ENCODE data around the gene GMPR2.

Gene GMPR2

DNA sequence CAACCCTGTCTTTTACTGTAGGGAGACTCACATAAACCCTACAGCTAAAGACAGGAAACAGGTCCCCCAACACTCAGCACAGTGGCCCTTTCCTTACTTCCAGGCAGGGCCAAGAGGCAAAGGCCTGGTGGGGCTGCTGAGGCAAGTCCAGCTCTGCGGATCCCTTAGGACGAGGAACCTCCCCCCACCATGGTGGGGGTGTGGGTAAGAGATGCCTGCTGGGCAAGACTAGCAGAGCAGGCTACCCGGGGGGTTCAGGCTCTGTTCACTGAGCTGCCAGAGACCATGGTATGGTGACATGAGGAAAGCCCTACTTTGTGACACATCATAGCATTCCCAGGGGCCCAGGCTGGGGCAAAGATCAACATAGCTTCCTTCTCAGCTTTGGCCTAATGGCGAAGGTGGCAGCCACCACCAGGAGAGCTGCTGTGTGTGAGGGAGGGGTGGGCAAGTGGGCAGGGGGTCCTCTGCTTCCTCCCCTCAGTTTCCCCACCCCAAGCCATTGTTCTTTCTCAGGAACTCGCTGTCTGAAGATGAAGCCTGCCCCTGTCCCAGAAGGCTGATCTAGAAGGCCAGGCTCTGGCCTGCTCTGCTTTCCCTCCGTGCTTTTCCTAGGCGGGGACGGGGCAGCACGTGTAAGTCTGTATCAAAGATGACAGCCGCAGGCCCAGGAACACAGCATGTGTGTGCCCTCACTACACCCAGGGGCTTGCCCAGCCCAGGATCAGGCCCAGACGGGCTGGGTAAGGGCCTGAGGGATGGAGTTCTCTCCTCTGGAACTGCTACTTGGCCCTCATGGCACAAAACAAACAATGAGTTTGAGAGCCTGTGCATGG, 19.8 kb downstream of the GMPR2 start:
- no peak for DNase-seq (ENCODE audit: low read depth)

- no peak for DNase-seq (ENCODE audit: low read depth)
Observed at GRCh38 chr14:24253936-24254335, 21.2 kb downstream of the GMPR2 start.

- DNase-seq (ENCODE audit: low read depth) = no peak
Observed at GRCh38 chr14:24254630-24255392, 22.1 kb downstream of the GMPR2 start.

DNA sequence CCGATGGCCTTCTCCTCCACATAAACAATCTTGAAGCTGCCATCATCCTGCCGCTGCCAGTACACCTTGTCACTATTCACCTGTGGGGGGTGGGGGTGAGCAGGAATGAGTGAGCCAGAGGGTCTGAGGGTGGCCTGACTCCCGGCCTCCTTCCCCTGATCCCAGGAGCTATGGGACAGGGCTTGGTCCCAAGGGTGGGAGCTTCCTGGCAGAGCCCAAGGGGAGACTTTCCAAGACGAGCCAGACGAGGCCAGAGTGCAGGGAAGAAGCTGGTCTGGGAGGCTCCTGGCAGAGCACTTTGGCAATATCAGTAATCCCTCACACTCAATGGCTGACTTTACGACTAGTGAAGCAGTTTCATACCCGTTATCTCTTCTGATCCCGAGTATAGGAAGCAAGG, 22.7 kb downstream of the GMPR2 start:
- DNase-seq (ENCODE audit: low read depth) = no peak

GRCh38 chr14:24255931-24256711, 23.4 kb downstream of the GMPR2 start:
- DNase-seq (ENCODE audit: low read depth) = no peak

- no peak for DNase-seq (ENCODE audit: low read depth)
Observed at GRCh38 chr14:24256960-24257359, 24.2 kb downstream of the GMPR2 start.

GRCh38 chr14:24258119-24258518, 25.4 kb downstream of the GMPR2 start:
- no peak for DNase-seq (ENCODE audit: low read depth)

- DNase-seq (ENCODE audit: low read depth) = no peak
Observed at GRCh38 chr14:24258548-24259265, 26.0 kb downstream of the GMPR2 start.

GRCh38 chr14:24259282-24260025, 26.7 kb downstream of the GMPR2 start:
- no peak for DNase-seq (ENCODE audit: low read depth)

DNA sequence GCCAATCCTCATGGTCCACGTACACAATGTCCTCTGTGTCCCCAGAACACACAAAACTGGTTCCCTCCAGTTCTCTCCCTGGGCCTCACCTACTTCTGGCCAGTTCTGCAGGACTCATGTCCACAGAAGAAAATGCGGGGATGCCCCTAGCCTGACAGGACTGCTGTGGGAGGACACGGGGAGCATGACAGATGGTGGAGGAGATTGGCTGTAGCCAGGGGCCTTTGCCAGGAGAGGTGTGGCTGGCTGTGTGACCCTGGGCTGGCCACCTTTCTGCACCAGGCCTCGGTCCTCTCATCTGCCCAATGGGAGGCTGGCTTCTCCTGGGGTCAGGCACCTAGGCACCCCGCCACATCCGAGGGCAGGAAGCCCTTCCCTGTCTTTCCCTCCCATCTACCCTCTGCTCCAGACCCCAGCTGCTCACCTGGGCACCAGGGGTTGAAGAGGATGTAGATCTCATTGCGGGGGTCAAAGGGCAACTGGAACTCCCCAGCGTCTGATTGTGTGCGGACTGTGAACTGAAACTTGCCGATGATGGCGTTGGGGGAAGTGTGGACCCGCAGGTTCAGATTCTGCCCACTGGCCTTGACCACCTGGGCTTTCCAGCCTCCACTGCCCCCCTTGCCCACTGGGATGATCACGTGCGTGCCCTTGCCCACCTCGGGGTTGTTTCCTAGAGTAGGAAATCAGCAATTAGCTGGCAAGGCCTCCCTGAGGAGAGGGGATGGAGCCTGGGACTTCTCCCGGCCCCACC, 27.5 kb downstream of the GMPR2 start:
- no peak for DNase-seq (ENCODE audit: low read depth)

DNA sequence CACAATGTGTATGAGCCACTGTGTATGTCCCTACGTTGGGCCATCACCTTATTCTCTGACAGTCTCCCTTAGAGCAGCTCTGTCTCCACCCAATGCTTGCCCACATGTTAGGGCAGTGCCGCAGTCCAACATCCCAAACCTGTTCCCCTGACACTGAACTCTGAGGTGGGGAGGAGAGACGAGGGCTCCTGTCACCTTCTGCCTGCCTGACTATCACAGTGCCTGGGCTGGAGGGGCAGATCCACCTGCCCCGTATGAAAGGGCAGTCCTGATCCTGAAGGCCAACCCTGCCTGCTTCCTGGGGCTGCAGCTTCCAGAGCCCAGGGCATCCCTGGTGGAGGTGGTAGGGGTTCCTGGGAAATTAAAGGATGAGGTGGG, 28.0 kb downstream of the GMPR2 start:
- DNase-seq (ENCODE audit: low read depth) = no peak

DNA sequence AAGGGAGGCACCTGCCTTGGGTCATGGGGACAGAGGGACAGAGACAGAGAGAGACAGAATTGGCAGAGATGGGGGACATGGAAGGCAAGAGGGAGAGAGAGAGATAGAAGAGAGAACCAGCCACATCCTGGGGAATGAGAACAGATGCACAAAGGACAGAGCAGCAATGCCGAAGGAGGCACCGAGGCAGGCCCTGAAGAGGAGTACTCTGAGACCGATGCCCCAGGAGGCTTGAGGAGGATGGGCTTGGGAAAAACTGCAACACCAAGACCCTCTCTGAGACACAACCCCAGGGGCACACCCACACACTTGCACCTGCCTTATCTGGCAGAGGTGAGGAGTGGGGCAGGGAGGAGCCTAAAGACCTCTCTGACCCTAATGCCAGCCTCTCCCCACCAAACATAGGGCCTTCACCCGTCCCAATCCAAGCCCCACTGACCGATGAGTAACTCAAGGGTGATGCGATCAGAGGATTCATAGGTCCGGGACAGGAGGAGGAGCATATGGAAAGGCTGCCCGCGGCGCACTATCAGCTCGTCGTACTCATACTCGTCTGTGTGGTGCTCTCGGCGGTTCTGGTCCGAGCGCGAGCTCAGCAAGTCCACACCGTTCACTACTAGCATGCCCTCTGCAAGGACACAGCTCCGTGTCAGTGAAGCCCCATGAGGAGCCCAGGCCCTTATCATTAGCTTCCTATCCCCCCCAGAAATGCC, 28.7 kb downstream of the GMPR2 start:
- DNase-seq (ENCODE audit: low read depth) = no peak

DNA sequence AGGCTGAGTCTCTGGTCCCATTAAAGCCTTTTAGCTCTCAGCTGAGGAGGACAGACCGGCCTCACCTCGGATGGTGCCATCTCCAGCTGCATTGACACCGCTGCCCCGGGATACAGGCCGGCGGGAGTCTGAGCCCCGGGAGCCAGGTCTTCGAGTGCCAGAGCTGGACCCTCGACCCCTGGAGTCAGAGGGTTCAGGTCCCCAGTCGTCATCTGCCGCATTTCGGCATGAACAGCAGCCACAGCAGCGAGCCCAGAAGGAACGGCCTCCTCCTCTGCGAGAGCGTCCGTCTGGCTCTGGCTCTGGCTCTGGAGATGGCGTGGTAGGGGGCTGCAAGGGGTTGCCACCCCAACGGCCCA, 29.2 kb downstream of the GMPR2 start:
- DNase-seq (ENCODE audit: low read depth) = no peak

DNA sequence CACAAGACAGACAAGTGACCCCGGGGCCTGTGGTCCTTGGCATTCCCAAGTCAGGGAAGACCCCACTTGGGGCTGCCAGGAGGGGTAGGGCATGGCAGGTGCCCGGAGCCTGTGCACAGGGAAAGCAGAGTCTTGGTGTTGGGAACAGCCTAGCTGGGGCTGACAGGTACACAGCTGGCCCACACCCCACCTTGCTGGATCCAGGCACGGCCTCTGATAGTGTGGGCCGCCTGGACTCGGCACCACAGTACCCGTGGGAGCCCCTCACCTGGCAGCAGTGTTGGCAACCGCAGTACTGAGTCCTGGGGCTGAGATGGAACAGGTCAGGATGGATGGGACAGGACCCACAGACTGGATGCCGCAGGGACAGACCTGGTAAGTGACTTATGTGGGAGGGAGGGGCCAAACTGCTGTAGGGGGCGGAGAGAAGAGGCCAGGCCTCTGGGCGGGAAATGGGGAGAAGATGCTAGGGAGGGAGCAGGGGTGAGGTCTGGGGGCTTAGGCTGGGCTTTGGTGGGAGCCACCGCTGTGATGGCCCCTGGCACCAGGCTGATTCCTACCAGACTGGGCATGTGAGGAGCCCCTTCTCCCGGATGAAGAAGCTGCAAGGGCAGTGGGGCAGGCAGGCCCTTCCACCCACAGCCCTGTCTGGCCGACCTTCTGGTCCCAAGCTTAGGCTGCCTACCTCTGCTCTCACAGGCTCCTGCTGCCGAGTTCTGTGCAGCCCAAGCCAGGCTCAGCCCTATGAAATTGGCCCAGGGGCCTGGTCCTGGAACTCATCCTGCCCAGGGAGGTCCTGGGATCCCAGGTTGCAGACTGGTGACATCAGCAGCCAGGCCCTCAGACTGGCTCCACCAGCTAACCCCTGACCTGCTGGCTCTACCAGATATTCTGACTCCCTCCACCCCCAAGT, 30.3 kb downstream of the GMPR2 start, which contains the start of gene TGM1:
Gene TGM1, minus strand, starts transcription at position 357 of the 913 bp plus-strand sequence. CDS start 825 bp downstream, outside the sequence.
- DNase-seq (ENCODE audit: low read depth) = no peak

GRCh38 chr14:24263848-24264247, 31.1 kb downstream of the GMPR2 start:
- DNase-seq (ENCODE audit: low read depth) = no peak

- DNase-seq (ENCODE audit: low read depth) = no peak
Observed at GRCh38 chr14:24264298-24264697, 31.6 kb downstream of the GMPR2 start.

DNA sequence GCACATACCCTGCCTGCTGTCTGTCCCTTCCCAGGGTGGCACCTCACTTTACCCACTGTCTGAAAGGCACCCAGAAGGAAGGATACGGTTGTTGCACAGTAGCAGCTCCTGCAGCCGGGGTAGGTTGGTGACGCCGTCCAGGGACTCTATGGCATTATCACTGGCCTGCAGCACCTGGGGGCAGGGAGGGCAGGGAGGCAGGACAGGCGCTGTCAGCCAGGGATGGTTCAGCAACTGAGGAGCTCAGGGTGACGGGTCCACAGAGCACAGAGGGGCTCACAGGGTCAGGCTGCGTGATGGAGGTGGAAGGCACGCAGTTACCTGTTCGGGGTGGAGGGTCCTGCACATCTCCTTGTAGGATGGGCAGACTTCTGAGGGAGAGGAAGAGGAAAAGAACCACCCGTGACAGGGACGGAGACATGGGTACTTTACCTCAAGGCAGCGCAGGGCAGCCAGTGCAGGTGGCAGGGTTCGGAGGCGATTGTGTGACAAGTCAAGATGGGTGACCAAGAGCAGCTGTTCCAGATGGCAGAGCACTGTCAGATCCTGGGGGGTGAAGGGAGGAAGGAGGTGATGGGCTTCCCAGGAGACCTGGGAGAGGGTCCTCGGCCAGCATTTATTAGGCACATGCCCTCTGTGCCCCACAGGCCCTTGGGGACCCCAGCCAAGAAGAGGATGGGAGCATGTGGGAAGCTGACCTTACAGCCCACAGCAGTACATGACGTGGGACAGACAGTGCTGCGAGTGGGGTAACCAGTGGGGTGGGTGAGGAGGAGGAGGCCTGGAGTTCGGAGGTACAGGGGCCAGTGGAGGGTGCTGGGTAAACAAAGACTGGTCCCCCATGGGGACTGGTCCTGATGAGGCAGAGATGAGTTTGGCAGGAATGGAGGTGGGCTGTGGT, 33.9 kb downstream of the GMPR2 start:
- no peak for DNase-seq (ENCODE audit: low read depth)

DNA sequence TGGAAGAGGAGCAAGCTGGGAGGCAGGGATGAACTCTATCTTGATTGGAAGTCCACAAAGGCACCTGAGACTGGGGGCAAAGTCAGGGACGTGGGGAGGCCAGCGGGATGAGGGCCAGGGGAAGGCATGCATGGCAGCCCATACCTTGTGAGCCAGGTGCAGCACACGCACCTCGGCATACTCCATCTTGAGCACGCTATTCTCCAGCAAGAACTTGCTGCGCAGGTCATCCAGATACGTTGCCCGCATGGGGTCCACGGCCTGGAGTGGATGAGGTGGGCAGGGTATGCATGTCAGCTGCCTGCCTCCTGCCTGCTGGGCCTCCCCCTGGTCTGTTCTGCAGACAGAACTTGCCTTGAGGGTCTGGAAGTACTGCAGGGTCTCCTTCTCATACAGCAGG, 34.8 kb downstream of the GMPR2 start:
- DNase-seq (ENCODE audit: low read depth) = no peak

Measured in stimulated activated CD8-positive, alpha-beta memory T cell treated with anti-CD3 and anti-CD28 coated beads, Interleukin-12 subunit alpha, Interleukin-12 subunit beta, amount 100 ng/mL, for 1 hour (primary cell).